Lung microvascular endothelial cell (primary cell): ENCODE data around the gene MYO1F. TPM values are rescaled to one million over a fixed set of nuclear protein-coding genes. Genes with fewer than 3 reads are reported as not detected.
"Not testable (repeated sequence)": the region's sequence is repeated elsewhere in the genome, so short reads cannot be mapped to it uniquely, and the experiment has no call there.

Source experiments
- DNase-seq, 2 donors: peaks; one replicate each; pipeline versions ENCODE4 v3.0.0 to v3.0.0-alpha.2; 2010; ENCODE audit warnings: low read depth in 2 of 2
- total RNA-seq: library from RNA; depleted of rRNA; stranded (reverse); fragments of >200 nt; gene quantifications from 2 replicates; pipeline ENCODE4 v1.2.1, GENCODE V29; 2014

The MYO1F gene
- 0.22 and 0.40 TPM in 2 replicates for total RNA-seq

GRCh38 chr19:8577247-8577646, at the start of gene MYO1F:
TSS of gene MYO1F (minus strand) at chr19:8577442. CDS start at chr19:8577309, 133 bp downstream.
- DNase-seq: no peak

GRCh38 chr19:8626842-8627241, 49.6 kb upstream of the MYO1F start:
- no peak for DNase-seq

DNA sequence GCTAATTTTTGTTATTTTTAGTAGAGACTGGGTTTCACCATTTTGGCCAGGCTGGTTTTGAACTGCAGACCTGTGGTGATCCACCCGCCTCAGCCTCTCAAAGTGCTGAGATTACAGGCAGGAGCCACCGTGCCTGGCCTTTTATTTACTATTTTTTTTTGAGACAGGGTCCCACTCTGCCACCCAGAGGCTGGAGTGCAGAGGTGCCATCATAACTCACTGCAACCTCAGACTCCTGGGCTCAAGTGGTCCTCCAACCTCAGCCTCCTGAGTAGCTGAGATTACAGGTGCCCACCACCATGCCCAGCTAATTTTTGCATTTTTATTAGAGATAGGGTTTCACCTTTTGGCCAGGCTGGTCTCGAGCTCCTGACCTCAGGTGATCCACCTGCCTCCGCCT, 45.6 kb upstream of the MYO1F start:
- peak in 1 of 2 donors; percentile 20 for DNase-seq

DNA sequence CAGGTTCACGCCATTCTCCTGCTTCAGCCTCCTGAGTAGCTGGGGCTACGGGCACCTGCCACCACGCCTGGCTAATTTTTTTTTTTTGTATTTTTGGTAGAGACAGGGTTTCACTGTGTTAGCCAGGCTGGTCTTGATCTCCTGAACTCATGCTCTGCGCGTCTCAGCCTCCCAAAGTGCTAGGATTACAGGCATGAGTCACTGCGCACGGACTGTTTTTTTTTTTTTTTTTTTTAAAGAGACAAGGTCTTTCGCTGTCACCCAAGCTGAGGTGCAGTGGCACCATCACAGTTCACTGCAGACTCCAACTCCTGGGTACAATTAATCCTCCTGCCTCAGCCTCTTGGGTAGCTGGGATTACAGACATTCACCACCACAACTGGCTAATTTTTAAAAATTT, 41.5 kb upstream of the MYO1F start:
- DNase-seq: no peak

DNA sequence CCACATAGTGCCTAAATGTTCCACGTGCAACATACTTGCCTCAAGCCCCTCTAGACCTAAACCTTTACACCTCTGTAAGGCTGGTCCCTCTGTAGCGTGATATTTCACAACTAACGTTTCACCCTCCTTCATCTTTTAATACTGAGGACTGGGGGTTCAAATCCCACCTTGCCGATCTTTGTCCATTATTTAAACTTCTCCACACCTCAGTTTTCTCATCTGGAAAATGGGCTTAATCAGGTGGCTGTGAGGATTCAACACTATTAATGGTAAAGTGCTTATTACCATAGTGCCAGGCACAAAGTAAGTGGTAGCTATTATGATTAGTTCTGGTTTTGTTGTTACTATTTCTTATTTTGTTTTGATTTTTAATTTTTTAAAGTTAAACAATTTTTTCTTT, 40.7 kb upstream of the MYO1F start:
- DNase-seq: no peak

DNA sequence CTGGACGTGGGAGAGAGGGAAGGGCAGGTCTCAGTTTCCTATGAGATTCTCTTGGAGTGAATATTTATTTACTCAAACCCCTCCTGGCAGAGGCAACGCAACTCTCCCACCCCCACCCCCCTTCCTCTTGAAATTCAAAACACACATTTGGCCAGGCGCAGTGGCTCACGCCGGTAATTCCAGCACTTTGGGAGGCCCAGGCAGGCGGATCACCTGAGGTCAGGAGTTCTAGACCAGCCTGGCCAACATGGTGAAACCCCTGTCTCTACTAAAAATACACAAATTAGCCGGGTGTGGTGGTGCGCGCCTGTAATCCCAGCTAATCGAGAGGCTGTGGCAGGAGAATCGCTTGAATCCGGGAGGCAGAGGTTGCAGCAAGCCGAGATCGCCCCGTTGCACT, 40.1 kb upstream of the MYO1F start:
- not testable (repeated sequence) for DNase-seq

DNA sequence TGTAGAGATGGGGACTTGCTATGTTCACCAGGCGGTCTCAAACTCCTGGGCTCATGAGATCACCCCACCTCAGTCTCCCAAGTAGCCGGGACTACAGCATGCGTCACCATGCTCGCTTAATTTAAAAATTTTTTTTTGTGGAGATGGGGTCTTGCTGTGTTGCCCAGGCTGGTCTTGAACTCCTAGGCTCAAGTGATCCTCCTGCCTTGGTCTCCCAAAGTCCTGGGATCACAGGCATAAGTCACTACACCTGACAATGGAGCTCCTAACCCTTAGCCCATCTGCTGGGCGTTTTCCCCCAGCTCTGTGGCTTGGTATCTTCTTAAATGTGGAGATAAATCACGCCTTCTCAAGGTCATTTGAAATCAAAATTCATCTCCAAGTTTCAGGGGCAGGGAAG, 39.6 kb upstream of the MYO1F start:
- no peak for DNase-seq

DNA sequence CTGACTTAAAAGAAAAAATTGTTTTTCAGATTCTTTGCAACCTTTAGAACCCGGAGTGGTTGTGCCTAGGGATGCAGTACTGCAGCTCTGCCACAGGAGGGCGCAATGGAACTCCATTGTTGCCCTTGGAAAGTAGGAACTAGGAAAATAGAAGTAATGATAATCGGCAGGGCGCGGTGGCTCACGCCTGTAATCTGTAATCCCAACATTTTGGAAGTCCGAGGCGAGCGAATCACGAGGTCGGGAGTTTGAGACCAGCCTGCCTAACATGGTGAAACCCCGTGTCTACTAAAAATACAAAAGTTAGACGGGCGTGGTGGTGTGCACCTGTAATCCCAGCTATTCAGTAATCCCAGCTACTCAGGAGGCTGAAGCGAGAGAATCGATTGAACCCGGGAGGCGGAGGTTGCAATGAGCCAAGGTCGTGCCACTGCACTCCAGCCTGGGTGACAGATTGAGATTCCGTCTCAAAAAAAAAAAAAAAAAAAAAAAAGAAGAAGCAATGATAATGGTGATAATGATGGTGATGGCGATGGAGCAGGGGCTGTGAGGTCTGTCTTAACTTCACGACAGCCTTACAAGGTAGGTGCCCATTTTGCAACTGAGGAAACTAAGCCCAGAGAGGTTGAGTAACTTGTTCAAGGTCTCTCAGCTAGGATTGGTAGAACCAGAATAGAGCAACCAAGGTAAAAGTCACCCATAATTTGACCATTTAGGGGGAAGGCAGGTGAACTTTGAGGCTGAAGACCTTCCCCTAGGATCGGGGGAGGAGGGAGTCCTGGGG, 38.8 kb upstream of the MYO1F start:
- DNase-seq: peak; percentile 71 to 75

DNA sequence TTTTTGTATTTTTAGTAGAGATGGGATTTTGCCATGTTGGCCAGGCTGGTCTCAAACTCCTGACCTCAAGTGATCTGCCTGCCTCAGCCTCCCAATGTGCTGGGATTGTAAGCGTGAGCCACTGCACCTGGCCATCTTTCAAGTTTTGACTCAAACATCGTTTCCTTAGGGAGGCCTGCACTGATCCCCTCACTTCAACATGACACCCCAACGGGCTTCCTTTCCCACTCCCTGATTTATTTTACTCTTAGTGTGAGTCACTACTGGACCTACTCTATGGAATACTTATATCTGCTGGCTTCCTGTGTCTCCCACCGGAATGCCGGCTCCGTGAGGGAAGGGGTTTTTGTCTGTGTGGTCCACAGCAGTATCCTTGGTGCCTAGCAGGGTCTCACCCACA, 37.8 kb upstream of the MYO1F start:
- DNase-seq: peak in 1 of 2 donors; percentile 62

DNA sequence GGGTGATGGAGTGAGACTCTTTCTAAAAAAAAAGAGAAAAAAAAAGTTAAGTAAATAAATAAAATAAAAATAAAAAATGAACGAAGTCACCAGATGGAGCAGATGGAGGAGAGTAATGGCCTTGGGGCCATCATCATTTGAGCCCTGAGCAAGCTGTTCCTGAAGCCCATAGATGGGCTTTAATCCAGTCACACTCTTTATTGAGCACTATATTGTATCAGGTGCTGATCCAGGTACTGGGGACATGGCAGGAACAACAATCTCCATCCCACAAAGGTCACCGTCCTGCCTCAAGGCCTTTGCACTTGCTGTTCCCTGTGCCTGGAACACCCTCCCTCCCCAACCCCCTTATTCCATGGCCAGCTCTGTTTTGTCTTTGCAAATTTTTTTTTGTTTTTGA, 37.2 kb upstream of the MYO1F start:
- DNase-seq: no peak

GRCh38 chr19:8612807-8613171, 35.5 kb upstream of the MYO1F start:
- DNase-seq: no peak

- DNase-seq: peak; percentile 23 to 79
Measured at GRCh38 chr19:8611877-8612806, 34.9 kb upstream of the MYO1F start.

GRCh38 chr19:8611391-8611876, 34.2 kb upstream of the MYO1F start:
- DNase-seq: no peak

- DNase-seq: no peak
Measured at GRCh38 chr19:8610936-8611300, 33.7 kb upstream of the MYO1F start.

GRCh38 chr19:8610041-8610935, 33.0 kb upstream of the MYO1F start, which contains the start of gene ADAMTS10:
TSS of gene ADAMTS10 (minus strand) at chr19:8610715. CDS start at chr19:8605710, 5,005 bp downstream.
- peak; percentile 53 to 56 for DNase-seq

GRCh38 chr19:8609279-8610040, 32.2 kb upstream of the MYO1F start:
- DNase-seq: peak; percentile 69 to 77

GRCh38 chr19:8608941-8609278, 31.7 kb upstream of the MYO1F start:
- DNase-seq: no peak

DNA sequence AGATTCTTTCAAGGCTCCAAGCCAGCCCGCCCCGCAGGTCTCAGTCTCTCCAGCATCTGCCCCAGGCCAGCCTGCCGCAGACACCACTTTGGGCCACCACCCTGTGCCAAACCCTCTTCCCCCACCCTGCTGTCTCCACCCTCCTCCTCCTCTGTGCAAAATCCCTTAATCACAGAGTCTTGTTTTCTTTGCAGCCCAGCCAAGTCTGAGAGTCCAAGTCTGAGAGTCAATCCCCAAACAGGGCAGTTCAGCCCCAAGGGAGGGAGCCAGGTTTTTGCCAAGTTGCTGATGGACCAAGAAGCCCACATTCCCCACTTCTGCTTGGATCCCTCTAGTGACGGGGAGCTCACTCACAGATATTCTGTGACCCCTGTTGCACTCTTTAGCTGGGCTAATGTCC, 30.1 kb upstream of the MYO1F start:
- no peak for DNase-seq

- no peak for DNase-seq
Measured at GRCh38 chr19:8605514-8605913, 28.3 kb upstream of the MYO1F start.

DNA sequence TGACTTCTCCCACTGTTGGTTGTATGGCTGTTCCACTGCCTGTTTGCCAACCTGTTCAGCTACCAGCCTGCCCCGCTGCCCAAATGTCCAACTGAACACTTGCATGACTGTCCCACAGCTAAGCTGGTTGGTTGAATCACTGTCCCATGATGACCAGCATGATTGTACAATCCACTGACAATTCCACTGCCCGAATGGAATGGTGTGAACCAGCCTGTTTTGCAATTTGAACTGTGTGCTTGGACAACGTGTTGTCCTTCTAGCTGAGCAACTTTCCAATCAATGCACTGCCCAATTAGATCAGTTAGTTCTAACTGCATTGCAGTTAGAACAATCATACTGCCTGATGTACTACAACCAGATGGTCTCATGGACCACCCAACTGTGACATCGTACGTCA, 24.6 kb upstream of the MYO1F start:
- no peak for DNase-seq

DNA sequence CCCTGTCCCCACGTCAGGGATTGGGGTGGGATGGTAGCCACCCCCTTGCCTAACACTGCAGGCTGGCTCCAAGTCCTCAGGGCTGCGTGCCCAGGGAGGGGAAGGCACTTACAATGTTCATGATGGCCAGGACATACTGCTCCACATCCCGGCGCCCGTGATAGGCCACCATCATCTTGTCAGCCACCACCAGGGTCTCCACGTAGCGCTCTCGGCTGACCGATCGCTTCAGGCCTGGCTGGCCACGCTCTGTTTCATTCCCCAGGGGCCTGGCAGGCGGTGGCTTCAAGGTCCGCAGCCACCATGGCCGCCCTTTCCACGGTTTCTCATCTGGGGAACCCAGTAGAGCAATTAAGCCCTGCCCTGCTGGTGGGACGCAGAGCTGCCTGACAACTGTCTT, 23.6 kb upstream of the MYO1F start:
- DNase-seq: no peak
